NCI-H128 (cell line): Measurements from ENCODE around the gene CEP164.
A peak's percentile ranks its signal among the peaks of the same experiment; 100 is the strongest.
"Not testable (repeated sequence)": the region's sequence is repeated elsewhere in the genome, so short reads cannot be mapped to it uniquely, and the experiment has no call there.

Source experiments
- DNase-seq: peaks from one replicate; lab custom pipeline; 2025; ENCODE audit not compliant: unreplicated experiment; lab: John Stamatoyannopoulos, UW

Gene CEP164

DNA sequence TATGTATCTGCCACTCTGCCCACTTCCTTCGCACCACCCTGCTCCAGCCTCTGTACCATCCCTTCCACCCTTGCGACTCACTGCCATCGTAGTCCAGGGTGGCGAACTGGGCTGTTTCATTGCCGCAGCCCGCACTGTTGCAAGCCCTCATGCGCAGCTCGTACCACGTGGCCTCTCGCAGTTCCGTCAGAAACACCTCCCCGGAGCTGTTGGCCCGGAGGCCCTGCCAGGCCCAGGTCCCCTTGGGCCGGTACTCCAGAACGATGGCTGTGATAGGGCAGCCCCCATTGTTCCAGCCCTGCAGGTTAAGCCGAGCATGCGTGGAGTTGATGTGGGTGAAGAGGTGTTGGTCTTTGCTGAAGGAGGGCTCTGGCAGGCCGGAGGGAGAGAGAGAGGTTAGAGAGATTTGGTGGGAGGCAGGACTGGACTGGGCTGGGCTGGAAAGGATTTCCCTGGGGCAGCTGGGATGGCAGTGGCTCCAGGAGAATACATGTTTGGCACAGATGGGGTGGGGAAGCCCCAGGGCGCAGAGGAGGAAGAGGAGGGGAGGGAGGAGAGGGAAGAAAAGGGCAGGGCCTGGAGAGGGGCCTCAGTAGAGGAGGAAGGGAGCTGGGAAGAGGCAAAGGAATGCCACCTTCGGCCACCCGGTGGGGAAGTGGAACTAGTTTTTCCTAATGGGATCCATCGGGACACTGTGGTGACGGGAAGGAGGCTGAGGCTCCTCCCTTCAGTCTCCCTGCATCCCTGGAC lies 109.6 kb downstream of the CEP164 start:
- DNase-seq, result no peak

DNA sequence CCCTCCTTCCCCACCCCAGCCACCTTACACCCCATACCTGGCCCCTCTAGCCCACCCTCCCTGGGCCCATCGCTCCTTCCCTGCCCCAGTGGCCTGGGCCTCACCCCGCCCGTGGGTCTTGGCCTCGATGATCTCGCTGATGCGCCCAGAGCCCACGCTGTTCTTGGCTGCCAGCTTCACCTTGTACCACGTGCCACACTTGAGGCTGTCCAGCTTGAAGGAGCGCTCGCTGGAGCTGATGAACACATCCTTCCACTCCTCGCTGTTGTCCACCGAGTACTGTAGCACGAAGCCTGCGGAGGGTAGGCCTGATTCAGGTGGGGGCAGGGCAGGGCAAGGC lies 110.1 kb downstream of the CEP164 start:
- DNase-seq, result no peak

DNA sequence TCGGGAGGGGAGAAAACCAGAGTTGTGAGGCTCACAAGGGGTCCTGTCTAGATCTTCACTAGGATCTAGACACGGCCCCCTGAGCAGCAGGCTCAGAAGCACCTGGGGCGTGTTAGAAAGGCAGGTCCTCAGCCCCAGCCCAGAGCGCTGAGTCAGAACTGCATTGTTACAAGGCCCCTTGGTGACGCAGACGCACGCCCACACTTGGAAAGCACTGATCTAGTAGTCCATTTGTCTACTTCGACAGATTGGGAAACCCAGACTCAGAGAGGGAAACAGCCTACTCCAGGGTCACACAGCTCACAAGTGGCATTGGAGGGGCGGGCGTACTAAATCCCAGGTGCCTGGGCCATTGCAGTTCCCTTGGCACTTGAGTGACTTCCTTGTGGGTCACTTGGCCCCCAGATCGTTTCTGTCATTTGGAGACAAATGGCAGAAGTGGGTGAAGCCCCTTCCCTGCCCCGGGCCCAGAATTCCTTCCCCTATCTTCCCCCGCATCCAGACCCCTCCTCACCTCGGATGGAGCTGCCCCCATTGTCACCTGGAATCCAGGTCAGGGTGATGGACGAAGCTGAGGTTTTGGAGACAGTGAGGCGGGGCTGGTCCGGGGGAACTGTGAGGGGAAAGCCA lies 110.8 kb downstream of the CEP164 start:
- DNase-seq, result no peak

- no peak for DNase-seq
These were observed 111.6 kb downstream of the CEP164 start for GRCh38 chr11:117439256-117439655.

- DNase-seq, result no peak
These were observed 112.6 kb downstream of the CEP164 start for GRCh38 chr11:117440258-117440657.

DNA sequence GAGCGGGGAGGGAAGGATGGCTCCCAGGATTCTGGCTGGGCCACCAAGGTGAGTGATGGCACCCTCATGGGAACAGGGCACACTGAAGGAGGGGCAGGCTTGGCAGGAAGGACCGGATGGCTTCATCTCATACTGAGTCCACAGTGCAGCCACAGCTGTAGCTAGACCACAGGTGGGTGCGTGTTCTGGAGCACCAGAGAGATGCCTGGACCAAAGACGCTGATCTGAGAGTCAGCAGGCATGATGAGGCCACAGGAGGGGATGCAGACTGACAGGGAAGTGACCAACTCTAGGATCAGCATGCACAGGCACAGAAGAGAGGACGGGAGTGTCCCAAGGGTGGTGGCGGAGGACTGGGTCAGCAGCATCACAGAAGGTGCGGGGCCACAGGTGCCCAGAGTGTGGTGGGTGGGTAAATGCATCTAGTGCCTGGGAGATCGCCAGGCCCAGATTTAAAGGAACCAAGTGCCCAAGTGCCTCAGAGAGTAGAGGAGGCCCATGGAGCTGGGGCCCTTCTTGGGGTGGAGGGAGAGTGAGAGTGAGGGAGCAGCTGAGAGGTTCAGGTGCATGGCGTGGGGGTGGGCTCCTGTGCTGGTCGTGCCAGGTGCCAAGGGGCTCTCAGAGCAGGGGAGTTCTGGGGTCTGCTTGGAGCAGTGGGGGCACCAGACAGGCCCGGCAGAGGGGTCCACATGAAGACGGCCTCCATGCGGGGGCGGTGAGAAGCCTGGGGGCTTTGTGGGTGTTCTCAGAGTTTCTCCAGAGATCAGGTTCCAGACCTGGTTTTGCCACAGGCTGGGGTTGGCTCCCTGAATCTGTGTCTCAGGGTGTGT lies 113.7 kb downstream of the CEP164 start:
- no peak for DNase-seq

GRCh38 chr11:117442049-117442868 lies 114.6 kb downstream of the CEP164 start:
- DNase-seq, result no peak

GRCh38 chr11:117442869-117443239 lies 115.2 kb downstream of the CEP164 start:
- no peak for DNase-seq

DNA sequence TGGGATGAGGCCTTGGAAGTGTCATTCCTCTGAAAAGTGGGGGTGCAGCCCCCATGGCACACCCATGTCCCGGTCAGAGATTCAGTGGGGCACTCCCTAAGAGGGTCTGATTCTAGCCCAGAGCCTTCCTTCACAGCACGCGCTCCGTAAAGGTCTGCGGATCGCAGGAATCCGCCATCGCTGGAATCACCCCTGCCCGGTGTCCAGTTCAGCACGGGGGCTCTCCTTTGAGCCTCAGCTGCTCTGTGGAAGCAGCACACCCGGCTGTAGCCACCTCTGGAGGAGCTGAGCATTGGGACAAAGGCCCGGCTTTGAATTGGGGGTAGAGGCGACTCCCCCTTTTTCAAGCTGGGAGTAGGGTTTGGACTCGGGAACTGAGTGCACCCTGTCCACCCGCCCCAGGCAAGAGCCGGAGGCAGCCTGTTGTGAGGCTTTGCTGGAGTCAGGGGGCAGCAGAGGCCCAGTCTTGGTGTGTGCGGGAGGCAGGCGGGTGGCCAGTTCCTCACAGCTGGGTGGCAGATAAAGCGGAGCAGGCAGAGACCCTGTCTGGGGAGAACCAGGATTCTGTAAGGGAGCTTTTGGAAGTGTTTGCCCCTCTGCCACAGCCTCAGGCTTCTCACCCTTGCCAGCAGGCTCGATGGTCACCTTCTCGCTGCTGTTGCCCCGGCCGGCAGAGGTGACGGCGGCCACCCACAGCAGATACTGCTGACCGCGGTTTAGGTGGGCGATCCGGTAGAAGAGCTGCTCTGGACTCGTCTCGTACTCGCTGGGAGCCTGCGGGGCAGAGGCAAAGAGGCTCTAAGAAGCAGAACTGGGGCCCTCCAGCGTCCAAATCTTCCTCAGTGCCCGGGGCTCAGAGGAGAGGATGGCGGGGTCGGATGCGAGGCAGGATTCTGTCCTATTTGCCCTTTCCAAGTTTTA lies 115.9 kb downstream of the CEP164 start:
- no peak for DNase-seq

DNA sequence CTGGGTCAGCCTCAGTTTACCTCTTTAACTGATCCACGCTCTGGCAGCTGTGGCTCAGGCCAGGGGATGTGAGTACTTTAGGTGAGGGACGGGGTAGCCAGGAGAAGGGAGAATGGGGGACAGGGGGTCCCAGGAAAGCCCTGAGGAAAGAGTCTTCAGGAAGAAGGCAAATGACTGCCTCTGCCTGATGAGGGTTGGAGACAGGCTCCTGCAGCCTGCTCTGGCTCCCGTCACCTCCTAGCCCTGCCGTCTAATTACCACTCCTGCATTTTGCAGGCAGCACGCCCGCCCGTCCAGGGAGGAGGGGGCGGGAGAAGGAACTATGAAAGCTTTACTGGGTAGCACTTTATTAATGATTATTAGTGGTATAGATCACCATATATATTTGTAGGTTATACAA lies 116.6 kb downstream of the CEP164 start:
- DNase-seq, result no peak

DNA sequence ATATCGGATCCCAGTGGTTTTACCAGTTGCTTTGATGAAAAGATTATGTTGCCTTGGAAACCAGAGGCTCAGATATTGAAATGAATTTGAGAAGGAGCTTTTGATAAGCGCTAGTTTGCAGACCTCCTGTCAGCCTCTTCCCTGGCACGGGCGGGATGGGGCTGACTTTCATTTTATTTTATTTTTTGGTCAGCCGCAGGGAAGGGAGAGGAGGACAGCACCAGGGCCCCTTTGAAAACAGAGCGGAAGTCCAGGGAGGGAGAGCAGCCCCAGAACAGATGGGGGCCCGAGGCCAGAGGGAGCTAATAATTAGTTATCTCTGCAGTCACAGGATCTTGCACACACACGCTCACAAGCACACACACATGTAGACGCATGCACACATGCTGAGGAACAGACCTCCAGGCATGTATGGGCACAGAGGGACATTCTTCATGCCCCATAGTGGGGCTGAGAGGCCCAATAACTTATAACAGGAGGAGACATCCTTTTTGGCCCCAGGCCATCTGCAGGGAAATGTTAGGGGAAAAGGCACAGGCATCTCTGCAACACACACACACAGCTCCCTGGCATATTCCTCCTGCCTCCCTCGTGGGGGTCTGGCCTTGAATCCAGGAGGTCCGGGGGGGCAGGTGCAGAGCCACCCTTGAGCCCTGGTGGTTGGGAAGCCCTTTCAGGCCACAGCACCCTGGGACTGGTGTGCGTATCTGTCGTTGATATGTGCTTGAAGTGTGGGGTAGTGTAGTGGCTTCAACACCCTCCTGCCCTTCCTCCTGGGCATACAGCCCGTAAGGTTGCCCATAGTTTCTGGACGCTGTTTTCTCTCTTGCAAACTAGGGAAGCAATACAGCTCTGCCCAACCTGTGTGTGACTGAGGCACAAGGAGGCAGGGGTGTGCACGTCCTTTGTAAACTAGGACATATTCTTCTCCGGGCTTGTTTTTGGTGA lies 117.3 kb downstream of the CEP164 start:
- no peak for DNase-seq

DNA sequence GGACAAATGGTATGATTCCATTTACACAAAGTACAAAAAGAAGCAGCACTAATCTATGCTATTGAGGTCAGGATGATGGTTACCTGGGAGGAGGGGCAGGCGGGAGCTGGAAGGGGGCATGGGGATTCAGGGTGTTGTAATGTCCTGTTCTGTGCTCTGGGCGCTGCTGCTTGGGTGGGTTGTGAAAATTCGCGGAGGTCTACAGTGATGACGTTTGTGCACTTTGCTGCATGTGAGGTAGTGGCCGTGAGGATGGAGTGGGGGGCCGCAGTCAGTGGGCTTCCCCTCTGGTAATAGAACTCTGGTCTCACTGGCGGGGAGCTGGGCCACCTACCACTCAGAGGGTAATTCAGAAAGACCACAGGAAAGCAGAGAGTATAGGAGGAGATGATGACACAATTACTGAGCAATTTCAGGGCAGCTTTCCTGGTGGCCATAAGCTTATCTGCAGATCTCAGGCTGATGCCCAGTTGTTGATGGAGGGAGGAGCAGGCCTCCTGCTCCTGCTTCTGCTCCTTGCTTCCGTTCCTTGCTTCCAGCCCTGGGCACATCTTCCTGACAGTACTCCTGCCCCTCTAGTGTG lies 121.5 kb downstream of the CEP164 start:
- DNase-seq, result no peak

DNA sequence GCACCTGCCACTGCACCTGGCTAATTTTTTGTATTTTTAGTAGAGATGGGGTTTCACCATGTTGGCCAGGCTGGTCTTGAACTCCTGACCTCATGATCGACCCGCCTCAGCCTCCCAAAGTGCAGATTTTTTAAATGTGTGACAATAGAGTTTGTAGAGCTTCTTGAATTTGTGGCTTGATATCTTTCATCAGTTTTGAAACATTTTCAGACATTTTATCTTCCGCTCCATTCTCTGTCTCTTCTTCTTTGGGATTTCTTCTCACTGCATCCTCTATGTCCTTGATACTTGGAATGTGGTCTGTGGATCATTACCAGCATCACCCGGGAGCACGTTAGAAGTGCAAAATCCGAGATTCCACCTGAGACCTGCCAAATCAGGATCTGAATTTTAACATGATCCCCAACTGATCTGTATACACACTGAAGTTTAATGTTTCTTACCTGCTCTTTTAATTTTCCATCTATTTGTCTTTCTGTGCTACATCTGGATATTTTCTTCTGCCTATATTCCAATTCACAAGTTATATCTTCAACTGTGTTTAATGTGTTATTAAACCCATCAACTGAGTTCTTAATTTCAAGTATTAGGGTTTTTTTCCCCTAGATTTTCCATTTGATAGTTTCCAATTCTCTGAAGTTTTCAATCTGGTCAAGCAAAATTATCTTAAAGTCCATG lies 126.4 kb downstream of the CEP164 start:
- no peak for DNase-seq

DNA sequence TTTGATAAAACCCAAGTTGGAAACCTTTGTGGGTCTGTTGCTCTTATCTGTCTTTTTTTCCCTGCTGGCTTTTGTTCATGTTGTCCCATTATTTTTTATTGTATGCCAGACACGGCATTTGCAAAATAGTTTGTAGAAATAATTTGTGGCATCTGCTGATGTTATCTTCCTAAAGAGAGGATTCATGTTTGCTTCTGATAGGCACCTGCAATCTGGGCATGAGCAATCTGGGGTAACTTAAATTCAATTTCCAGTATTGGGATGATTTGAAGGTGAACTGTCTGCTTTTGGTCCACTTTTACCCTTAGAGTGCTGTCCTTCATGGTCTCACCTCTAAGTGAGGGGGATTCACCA lies 126.9 kb downstream of the CEP164 start:
- DNase-seq, result no peak

DNA sequence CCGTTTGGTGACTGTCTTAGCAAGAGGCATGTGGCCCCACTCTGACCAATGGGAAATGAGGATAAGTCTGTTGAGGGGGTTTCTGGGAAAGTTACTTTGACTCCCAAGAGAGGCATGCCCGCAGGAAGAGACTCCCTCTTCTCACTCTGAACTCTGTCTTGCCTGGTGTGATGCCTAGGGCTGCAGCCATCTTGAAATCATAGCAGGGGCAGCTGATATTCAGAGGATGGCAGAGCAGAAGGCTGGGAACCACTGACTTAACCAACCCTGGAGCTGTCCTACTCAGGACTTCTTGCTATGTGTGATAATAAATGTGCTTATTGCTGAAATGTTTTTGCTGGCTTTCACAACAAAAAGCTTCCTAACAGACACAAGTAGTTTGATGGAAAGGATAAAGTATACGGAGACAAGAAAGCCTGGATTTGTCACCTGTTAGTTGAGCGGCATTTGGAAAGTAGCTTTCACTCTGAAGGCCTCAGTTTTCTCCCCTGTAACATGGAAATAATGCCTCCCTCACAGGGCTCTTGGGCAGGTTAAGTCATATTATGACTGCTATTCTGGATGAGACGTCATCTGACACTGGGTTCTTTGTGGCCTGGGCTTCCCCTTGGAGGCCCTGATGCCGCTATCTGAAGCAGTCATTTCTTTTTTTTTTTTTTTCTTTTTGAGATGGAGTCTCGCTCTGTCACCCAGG lies 128.5 kb downstream of the CEP164 start:
- DNase-seq, result no peak

DNA sequence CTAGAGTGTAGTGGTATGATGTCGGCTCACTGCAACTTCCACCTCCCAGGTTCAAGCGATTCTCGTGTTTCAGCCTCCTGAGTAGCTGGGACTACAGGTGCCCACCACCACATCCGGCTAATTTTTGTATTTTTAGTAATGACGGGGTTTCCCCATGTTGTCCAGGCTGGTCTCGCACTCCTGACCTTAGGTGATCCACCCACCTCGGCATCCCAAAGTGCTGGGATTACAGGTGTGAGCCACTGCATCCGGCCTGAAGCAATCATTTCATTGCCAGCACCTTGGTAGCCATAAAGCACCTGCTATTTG lies 129.0 kb downstream of the CEP164 start:
- not testable (repeated sequence) for DNase-seq

GRCh38 chr11:117457031-117457785 lies 129.6 kb downstream of the CEP164 start:
- peak; percentile 10 for DNase-seq
